ENCODE measurements around the gene FBXO27. TPM values are rescaled to one million over a fixed set of nuclear protein-coding genes. Genes with fewer than 3 reads are reported as not detected.
"Not testable (repeated sequence)": the region's sequence is repeated elsewhere in the genome, so short reads cannot be mapped to it uniquely, and the experiment has no call there.

Gene FBXO27
- total RNA-seq, 1 donor from 2014 or later: 20.9 TPM

DNA sequence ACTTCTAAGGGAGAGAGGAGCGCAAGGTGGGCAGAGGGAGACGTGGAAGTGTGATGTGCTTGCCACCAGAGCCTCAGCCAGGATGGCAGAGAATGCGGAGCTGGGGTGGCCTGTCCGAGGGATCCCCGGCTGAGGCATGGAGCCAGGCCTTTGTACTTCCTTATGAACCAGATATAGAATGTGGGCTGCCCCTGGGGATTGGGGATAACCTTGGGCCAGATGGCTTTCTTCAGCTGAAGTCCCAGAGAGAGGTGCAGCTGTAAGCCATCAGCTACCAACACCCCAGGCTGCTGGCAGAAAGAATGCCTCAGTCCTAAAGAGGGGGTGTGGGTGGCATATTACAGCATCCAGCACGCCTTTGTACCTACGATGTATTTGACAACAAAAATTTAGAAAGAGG, 31.3 kb downstream of the FBXO27 start:
- intact Hi-C loops (cut with micrococcal nuclease): no loop called here
- Histone ChIP-seq H3K4me1 (no peaks in the 10 kb centered on the region), H3K27ac (replicated peaks) (no peak overlapping the region), H3K36me3 (no peaks in the 10 kb centered on the region), H3K27me3 (ENCODE audit: low read depth) (peaks cover 57% of the 10 kb centered on the region), H3K9me3 (replicated peaks) (no peaks in the 10 kb centered on the region), H3K4me3 (no peak overlapping the region)
- no peak for DNase-seq
- TF ChIP-seq, protein P1, sequence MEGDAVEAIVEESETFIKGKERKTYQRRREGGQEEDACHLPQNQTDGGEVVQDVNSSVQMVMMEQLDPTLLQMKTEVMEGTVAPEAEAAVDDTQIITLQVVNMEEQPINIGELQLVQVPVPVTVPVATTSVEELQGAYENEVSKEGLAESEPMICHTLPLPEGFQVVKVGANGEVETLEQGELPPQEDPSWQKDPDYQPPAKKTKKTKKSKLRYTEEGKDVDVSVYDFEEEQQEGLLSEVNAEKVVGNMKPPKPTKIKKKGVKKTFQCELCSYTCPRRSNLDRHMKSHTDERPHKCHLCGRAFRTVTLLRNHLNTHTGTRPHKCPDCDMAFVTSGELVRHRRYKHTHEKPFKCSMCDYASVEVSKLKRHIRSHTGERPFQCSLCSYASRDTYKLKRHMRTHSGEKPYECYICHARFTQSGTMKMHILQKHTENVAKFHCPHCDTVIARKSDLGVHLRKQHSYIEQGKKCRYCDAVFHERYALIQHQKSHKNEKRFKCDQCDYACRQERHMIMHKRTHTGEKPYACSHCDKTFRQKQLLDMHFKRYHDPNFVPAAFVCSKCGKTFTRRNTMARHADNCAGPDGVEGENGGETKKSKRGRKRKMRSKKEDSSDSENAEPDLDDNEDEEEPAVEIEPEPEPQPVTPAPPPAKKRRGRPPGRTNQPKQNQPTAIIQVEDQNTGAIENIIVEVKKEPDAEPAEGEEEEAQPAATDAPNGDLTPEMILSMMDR (IDR thresholded peaks at IDR 0.05; ENCODE audit: borderline replicate concordance): no peak

DNA sequence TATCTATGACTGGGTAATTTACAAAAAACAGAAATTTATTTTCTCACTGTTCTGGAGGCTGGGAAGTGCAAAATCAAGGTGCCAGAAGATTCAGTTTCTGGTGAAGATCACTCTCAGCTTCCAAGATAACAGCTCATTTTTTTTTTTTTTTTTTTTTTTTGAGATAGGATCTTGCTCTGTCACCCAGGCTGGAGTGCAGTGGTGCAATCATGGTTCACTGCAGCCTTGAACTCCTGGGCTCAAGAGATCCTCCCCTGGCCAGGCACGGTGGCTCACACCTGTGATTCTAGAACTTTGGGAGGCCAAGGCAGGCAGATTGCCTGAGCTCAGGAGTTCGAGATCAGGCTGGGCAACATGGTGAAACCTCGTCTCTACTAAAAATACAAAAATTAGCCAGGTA, 34.8 kb downstream of the FBXO27 start:
- H3K4me1 ChIP-seq; intact Hi-C loops (cut with micrococcal nuclease); H3K4me3 ChIP-seq; H3K9me3 ChIP-seq (replicated peaks); H3K36me3 ChIP-seq; DNase-seq; H3K27ac ChIP-seq (replicated peaks): not testable (repeated sequence)
- peaks cover 58% of the 10 kb centered on the region for H3K27me3 ChIP-seq (ENCODE audit: low read depth)

DNA sequence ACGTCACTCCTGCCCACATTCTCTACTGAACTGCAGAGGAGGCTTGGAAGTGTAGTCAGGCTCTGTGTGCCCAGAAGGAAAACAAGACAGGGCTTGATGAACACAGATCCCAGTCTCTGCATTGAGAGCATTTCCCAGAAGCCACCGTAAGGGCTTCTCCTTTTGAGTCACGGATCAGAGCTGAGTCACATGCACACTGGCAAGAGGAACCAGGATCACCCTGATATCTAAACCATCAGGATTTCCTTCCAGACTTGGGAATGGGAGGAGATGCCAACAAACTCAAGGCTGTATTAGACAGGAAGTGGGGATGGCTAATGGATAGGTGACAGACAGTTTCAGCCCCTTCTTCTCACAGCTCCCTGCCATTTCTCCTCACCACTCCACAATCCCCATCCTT, 39.1 kb downstream of the FBXO27 start:
- intact Hi-C loops (cut with micrococcal nuclease): no loop called here
- no peak for DNase-seq
- Histone ChIP-seq H3K27ac (replicated peaks) (no peak overlapping the region), H3K27me3 (ENCODE audit: low read depth) (peaks cover 56% of the 10 kb centered on the region), H3K4me3 (no peak overlapping the region), H3K4me1 (no peaks in the 10 kb centered on the region), H3K9me3 (replicated peaks) (peaks cover 4% of the 10 kb centered on the region), H3K36me3 (no peaks in the 10 kb centered on the region)
- TF ChIP-seq, protein P1 (IDR thresholded peaks at IDR 0.05; ENCODE audit: borderline replicate concordance): no peak

DNA sequence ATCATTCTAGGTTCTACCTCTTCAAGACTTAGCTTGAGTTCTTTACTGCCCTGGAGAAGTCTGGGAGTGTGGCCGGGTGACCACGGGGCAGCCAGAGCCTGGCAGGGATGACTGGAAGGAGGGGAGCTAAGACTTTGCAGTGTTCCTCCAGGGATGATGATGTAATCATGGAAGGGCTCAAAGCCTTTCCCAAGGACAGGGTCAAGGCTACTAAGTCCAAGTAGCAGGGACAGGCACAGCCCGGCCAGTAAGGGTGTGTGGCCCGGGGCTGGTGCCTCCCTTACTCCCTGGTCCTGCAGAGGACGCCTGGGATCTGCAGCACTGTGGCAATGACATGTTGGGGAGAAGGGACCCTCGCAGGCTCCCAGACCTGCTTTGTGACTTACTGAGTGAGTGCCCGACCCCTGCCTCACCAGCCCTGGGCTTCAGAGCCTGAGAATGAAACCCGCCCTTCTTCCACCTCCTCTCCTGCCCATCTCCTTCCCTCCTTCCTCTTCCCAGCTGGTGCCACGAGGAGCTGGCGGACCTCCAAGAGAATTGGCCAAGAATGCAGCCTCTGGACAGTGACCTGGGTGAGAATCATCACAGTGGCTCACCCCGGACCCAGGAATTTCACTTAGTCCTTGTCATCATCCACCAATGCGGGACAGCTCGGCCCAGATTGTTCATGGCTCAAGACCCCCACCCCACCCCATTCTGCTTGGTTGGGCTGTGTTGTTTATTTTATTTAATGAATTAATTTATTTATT, 41.2 kb downstream of the FBXO27 start:
- H3K27ac ChIP-seq (replicated peaks): no peak overlapping the region
- intact Hi-C loops (cut with micrococcal nuclease): no loop called here
- TF ChIP-seq, protein P1 (IDR thresholded peaks at IDR 0.05; ENCODE audit: borderline replicate concordance): no peak
- no peak for DNase-seq
- H3K36me3 ChIP-seq: no peaks in the 10 kb centered on the region
- peaks cover 67% of the 10 kb centered on the region for H3K27me3 ChIP-seq (ENCODE audit: low read depth)
- no peak overlapping the region for H3K4me3 ChIP-seq
- H3K4me1 ChIP-seq: no peaks in the 10 kb centered on the region
- peaks cover 4% of the 10 kb centered on the region for H3K9me3 ChIP-seq (replicated peaks)

DNA sequence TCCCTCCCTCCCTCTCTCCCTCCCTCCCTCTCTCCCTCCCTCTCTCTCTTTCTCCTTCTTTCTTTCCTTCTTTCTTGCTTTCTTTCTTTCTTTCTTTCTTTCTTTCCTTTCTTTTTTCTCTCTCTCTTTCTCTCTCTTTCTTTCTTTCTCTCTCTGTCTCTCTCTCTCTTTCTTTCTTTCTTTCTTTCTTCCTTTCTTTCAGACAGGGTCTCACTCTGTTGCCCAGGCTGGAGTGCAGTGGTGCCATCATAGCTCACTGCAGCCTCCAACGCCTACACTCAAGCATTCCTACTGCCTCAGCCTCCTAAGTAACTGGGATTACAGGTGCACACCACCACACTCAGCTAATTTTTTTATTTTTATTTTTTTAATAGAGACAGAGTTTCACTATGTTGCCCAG, 42.7 kb downstream of the FBXO27 start:
- H3K36me3 ChIP-seq; DNase-seq; H3K4me3 ChIP-seq; H3K4me1 ChIP-seq; intact Hi-C loops (cut with micrococcal nuclease); H3K27ac ChIP-seq (replicated peaks): not testable (repeated sequence)
- H3K9me3 ChIP-seq (replicated peaks): peaks cover 15% of the 10 kb centered on the region
- H3K27me3 ChIP-seq (ENCODE audit: low read depth): peaks cover 78% of the 10 kb centered on the region

DNA sequence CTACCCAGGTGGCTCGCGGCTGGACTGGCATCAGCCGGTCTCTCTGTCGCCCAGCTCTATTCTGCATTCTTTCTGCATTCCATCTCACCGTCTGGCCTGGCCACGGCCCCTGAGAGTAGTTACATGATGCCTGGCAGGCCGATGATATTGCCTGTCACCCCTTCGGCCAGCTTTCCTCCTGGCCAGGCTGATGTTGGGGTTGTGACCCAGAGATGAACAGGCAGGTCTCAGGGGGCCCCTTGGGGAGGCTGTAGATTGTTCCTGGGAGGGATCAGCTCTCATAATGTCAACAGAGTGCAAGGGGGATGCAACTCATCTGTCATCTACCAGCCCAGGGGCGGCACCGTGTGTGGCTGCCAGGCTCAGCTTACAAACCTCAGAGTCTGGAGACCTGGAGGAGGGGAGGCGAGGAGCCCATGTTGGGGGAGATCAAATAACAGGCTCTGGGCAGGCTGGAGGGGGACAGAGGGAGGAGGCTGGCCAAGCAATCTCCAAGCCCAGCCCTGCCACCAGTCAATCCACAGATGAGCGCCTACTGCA, 43.2 kb downstream of the FBXO27 start:
- DNase-seq: no peak
- Histone ChIP-seq H3K4me3 (no peak overlapping the region), H3K27ac (replicated peaks) (no peak overlapping the region), H3K4me1 (no peaks in the 10 kb centered on the region), H3K9me3 (replicated peaks) (peaks cover 15% of the 10 kb centered on the region), H3K36me3 (no peaks in the 10 kb centered on the region), H3K27me3 (ENCODE audit: low read depth) (peaks cover 75% of the 10 kb centered on the region)
- TF ChIP-seq, protein P1 (IDR thresholded peaks at IDR 0.05; ENCODE audit: borderline replicate concordance): no peak
- intact Hi-C loops (cut with micrococcal nuclease): no loop called here

DNA sequence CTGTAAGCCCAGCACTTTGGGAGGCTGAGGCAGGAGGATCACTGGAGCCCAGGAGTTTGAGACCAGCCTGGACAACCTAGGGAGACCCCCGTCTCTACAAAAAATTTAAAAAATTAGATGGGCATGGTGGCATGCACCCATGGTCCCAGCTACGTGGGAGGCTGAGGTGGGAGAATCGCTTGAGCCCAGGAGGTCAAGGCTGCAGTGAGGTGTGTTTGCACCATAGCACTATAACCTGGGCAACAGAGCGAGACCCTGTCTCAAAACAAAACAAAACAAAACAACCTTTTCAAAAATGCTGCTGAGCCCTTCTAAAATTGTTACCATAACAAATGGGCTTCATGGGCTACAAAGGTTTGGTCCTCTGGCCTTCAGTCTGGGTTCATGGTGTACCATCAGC, 43.7 kb downstream of the FBXO27 start:
- peaks cover 70% of the 10 kb centered on the region for H3K27me3 ChIP-seq (ENCODE audit: low read depth)
- H3K9me3 ChIP-seq (replicated peaks): peaks cover 15% of the 10 kb centered on the region
- H3K36me3 ChIP-seq; intact Hi-C loops (cut with micrococcal nuclease); DNase-seq; H3K27ac ChIP-seq (replicated peaks); H3K4me1 ChIP-seq; H3K4me3 ChIP-seq: not testable (repeated sequence)

DNA sequence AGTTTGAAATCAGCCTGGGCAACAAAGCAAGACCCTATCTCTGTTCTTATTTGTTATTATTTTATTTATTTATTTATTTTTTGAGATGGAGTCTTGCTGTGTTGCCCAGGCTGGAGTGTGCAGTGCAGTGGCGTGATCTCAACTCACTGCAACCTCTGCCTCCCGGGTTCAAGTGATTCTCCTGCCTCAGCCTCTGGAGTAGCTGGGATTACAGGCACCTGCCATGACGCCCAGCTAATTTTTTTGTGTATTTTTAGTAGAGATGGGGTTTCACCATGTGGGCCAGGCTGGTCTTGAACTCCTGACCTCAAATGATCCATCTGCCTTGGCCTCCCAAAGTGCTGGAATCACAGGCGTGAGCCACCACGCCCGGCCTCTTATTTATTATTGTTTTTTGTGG, 44.6 kb downstream of the FBXO27 start:
- H3K4me1 ChIP-seq; H3K36me3 ChIP-seq; DNase-seq; H3K27ac ChIP-seq (replicated peaks); H3K4me3 ChIP-seq; intact Hi-C loops (cut with micrococcal nuclease): not testable (repeated sequence)
- Histone ChIP-seq H3K9me3 (replicated peaks) (peaks cover 11% of the 10 kb centered on the region), H3K27me3 (ENCODE audit: low read depth) (peaks cover 61% of the 10 kb centered on the region)
